B cell (primary cell): Measurements from ENCODE around the gene CEP19. TPM values are rescaled to one million over a fixed set of nuclear protein-coding genes. Genes with fewer than 3 reads are reported as not detected.

ENCODE experiments used
- ATAC-seq: fragments of 200-7000 bp; cut with Tn5 transposase; one replicate; pipeline ENCODE4 v1.10.0; 2021; ENCODE audit warnings: low read depth, mild to moderate bottlenecking, moderate number of reproducible peaks, moderate library complexity
- CTCF ChIA-PET: fragments of 350-600 bp; sonication (Branson Sonifier 250); formaldehyde crosslinking; loops from one replicate; lab custom pipeline; 2021; ENCODE audit warnings: antibody characterized with exemption, inconsistent platforms; lab: Charles Lee
- POLR2A ChIA-PET: fragments of 350-600 bp; sonication (Branson Sonifier 250); formaldehyde crosslinking; loops from one replicate; lab custom pipeline; 2021; ENCODE audit warnings: antibody characterized with exemption; lab: Charles Lee
- DNase-seq: peaks from one replicate; pipeline ENCODE4 v3.0.0; 2013
- H2AFZ ChIP-seq: 2 replicates; pipeline ENCODE4 v1.6.1; 2012; ENCODE audit warnings: mild to moderate bottlenecking, low read depth, low read length; ENCODE audit not compliant: insufficient read depth, poor library complexity, severe bottlenecking
- H3K27ac ChIP-seq, 2 donors: 1 replicate in 1 of 2; 2 replicates in 1 of 2; pipeline ENCODE4 v1.5.1; 2012 to 2013; ENCODE audit warnings: low read length in 2 of 2, mild to moderate bottlenecking in 2 of 2, moderate library complexity in 1 of 2
- H3K27me3 ChIP-seq, 4 experiments: fragments of 200-600 bp in 1 of 4; sonication (generic) in 1 of 4; replicated peaks in 1 of 4; 1 replicate in 2 of 4; 2 replicates in 2 of 4; pipeline versions ENCODE4 v1.6.1 to v1.7.0; 2013 to 2016; ENCODE audit warnings: low read length in 3 of 4, mild to moderate bottlenecking in 2 of 4, mixed read lengths in 1 of 4, moderate library complexity in 1 of 4; ENCODE audit not compliant: insufficient read depth in 4 of 4, control insufficient read depth in 3 of 4; ENCODE audit errors: control extremely low read depth in 1 of 4
- H3K36me3 ChIP-seq, 2 experiments: replicated peaks in 1 of 2; 1 replicate in 1 of 2; 2 replicates in 1 of 2; pipeline versions ENCODE4 v1.6.1 to v1.7.1; 2013; ENCODE audit warnings: low read length in 1 of 2; ENCODE audit not compliant: insufficient read depth in 2 of 2, control insufficient read depth in 1 of 2; ENCODE audit errors: control extremely low read depth in 1 of 2, extremely low read depth in 1 of 2
- H3K4me1 ChIP-seq, 2 donors: fragments of 200-600 bp in 1 of 2; sonication (generic) in 1 of 2; 1 replicate in 1 of 2; 2 replicates in 1 of 2; pipeline versions ENCODE4 v1.5.1 to v1.6.1; 2013 to 2017; ENCODE audit warnings: low read length in 2 of 2; ENCODE audit not compliant: control insufficient read depth in 2 of 2, insufficient read depth in 2 of 2
- H3K4me2 ChIP-seq: replicated peaks from 2 replicates; pipeline ENCODE3; 2012; ENCODE audit warnings: mild to moderate bottlenecking, low read depth, low read length; ENCODE audit not compliant: poor library complexity, severe bottlenecking
- H3K4me3 ChIP-seq, 5 experiments: fragments of 200-600 bp in 1 of 5; sonication (generic) in 1 of 5; 1 replicate in 3 of 5; 2 replicates in 2 of 5; pipeline versions ENCODE4 v1.5.1 to v1.7.0; 2011 to 2016; ENCODE audit warnings: low read length in 4 of 5, mild to moderate bottlenecking in 4 of 5, low read depth in 2 of 5, control low read depth in 1 of 5, moderate library complexity in 1 of 5; ENCODE audit not compliant: insufficient read depth in 1 of 5; ENCODE audit errors: control extremely low read depth in 1 of 5, extremely low read depth in 1 of 5
- H3K79me2 ChIP-seq: fragments of 200-600 bp; sonication (generic); one replicate; pipeline ENCODE4 v1.6.0; 2016; ENCODE audit warnings: low read length; ENCODE audit not compliant: control insufficient read depth, insufficient read depth
- H3K9ac ChIP-seq: fragments of 200-600 bp; sonication (generic); 2 replicates; pipeline ENCODE4 v1.6.1; 2017; ENCODE audit warnings: mild to moderate bottlenecking, low read length, moderate library complexity
- H3K9me3 ChIP-seq, 3 donors: one replicate each; pipeline versions ENCODE4 v1.6.1 to v1.7.1; 2013; ENCODE audit warnings: low read length in 2 of 3; ENCODE audit not compliant: control insufficient read depth in 2 of 3, insufficient read depth in 1 of 3; ENCODE audit errors: control extremely low read depth in 1 of 3
- H4K20me1 ChIP-seq: 2 replicates; pipeline ENCODE4 v1.6.0; 2012; ENCODE audit warnings: mild to moderate bottlenecking, low read length; ENCODE audit not compliant: insufficient read depth, control insufficient read depth, poor library complexity, severe bottlenecking
- H3K27ac Mint-ChIP-seq: one replicate; pipeline ENCODE4 v1.8.0; 2021; ENCODE audit warnings: mixed read lengths
- H3K27me3 Mint-ChIP-seq: one replicate; pipeline ENCODE4 v1.8.0; 2021; ENCODE audit warnings: mixed read lengths
- H3K4me1 Mint-ChIP-seq: one replicate; pipeline ENCODE4 v1.8.0; 2021; ENCODE audit warnings: mixed read lengths
- H3K4me3 Mint-ChIP-seq: one replicate; pipeline ENCODE4 v1.8.0; 2021; ENCODE audit warnings: mixed read lengths
- H3K9me3 Mint-ChIP-seq: one replicate; pipeline ENCODE4 v1.8.0; 2022; ENCODE audit warnings: mixed read lengths; ENCODE audit not compliant: insufficient read depth
- CTCF ChIP-seq: fragments of 200-600 bp; IDR thresholded peaks from one replicate; pipeline ENCODE4 v1.8.0; 2022; ENCODE audit warnings: antibody characterized with exemption, mild to moderate bottlenecking
- EZH2 ChIP-seq: IDR thresholded peaks from 2 replicates; pipeline ENCODE4 v1.6.1; 2012; ENCODE audit warnings: borderline replicate concordance, low read depth, mild to moderate bottlenecking, moderate library complexity, low read length; ENCODE audit not compliant: insufficient read depth, poor library complexity, severe bottlenecking
- WGBS: methylation state at CpG from one replicate; pipeline ENCODE4 v1.1.5; 2013; ENCODE audit warnings: missing lambda C conversion rate; ENCODE audit not compliant: insufficient coverage; 5-methylcytosine and 5-hydroxymethylcytosine counted together
- intact Hi-C: fragments of 100-400 bp; cut with micrococcal nuclease; formaldehyde crosslinking; loops from one replicate; pipeline ENCODE4 v1.10.0; 2022
- polyA plus RNA-seq: library from polyadenylated mRNA; depleted of rRNA; stranded (reverse); fragments of >200 nt; gene quantifications from 2 replicates; pipeline ENCODE4 v1.2.3, GENCODE V29; 2012
- total RNA-seq, 2 donors: library from RNA; stranded (reverse); fragments of 120-200 nt in 1 of 2; gene quantifications; 1 replicate in 1 of 2; 2 replicates in 1 of 2; pipeline versions ENCODE4 v1.2.3 to v1.2.4, GENCODE V29; 2013 to 2022

Gene CEP19
- total and polyA plus RNA-seq, 2 donors (not counting 1 experiment from before 2014, with no cell fraction given), result 0.45 to 4.6 TPM

- POLR2A ChIA-PET, result no interaction called here
- 95% methylated on average over 12 of the region's 15 CpGs for WGBS
- H2AFZ ChIP-seq, result no peak overlapping the region
These were observed 49.1 kb downstream of the CEP19 start for GRCh38 chr3:196662711-196663571.

More at GRCh38 chr3:196662711-196663571, 49.1 kb downstream of the CEP19 start:
- Histone ChIP-seq H3K27ac (no peak overlapping the region), H3K4me3 (no peak overlapping the region), H4K20me1 (no peaks in the 10 kb centered on the region), H3K4me1 (peaks cover 0 to 4% of the 10 kb centered on the region in 2 donors), H3K36me3 (peaks cover 0 to 32% of the 10 kb centered on the region in 2 experiments), H3K9ac (no peak overlapping the region), H3K27me3 (no peaks in the 10 kb centered on the region), H3K79me2 (peaks cover 3% of the 10 kb centered on the region), H3K4me2 (no peak overlapping the region), H3K9me3 (no peaks in the 10 kb centered on the region)
- Mint-ChIP-seq H3K27ac (peak overlapping the region; percentile 21), H3K4me1 (peaks cover 16% of the 10 kb centered on the region), H3K4me3 (no peak overlapping the region), H3K27me3 (no peaks in the 10 kb centered on the region), H3K9me3 (no peaks in the 10 kb centered on the region)
- no peak for ATAC-seq
- intact Hi-C loops, result no loop called here
- TF ChIP-seq EZH2 (no peak), CTCF (no peak)
- no peak for DNase-seq
- CTCF ChIA-PET, result interaction anchor here (0.6 to 1.4 kb wide), 5 partner anchors 14 to 54 kb away, joined by 3 to 7 read pairs (median 4); no protein-coding TSS in a partner anchor
